HepG2 (cell line): Measurements from ENCODE around the gene CDK14. TPM values are rescaled to one million over a fixed set of nuclear protein-coding genes. Genes with fewer than 3 reads are reported as not detected.

Experiments
- ATAC-seq: fragments of 200-7000 bp; cut with Tn5 transposase; 3 replicates; pipeline ENCODE4 v1.9.1; 2020; ENCODE audit warnings: mild to moderate bottlenecking, moderate library complexity
- BruUV-seq: library from RNA; stranded (reverse); fragments of 400-500 nt; replicated peaks from 2 replicates; lab custom pipeline; 2021; lab: Mats Ljungman, UMichigan
- CTCF ChIA-PET: fragments of 300-600 bp; formaldehyde crosslinking; extraction: SDS; loops from one replicate; lab custom pipeline; 2021; ENCODE audit warnings: low total read pairs, inconsistent platforms, low intra/inter-chr PET ratio; lab: Yijun Ruan, JAX
- POLR2A ChIA-PET: fragments of 350-600 bp; sonication (Branson Sonifier 250); formaldehyde crosslinking; loops from one replicate; lab custom pipeline; 2020; ENCODE audit warnings: antibody characterized with exemption, inconsistent platforms; lab: Yijun Ruan, JAX
- DNase-seq: peaks from one replicate; pipeline ENCODE4 v3.0.0-alpha.2; 2015; ENCODE audit warnings: low spot score
- FAIRE-seq: peaks from 3 replicates; lab custom pipeline; 2011; peaks lifted over from hg19 to GRCh38; lab: Jason Lieb, UNC
- H2AFZ ChIP-seq: one replicate; pipeline ENCODE4 v1.6.1; 2011; ENCODE audit warnings: low read length, inconsistent platforms
- H3K27ac ChIP-seq: fragments of 300-600 bp; 3 replicates; pipeline ENCODE4 v1.8.0; 2011; ENCODE audit warnings: mixed run types, mild to moderate bottlenecking, mixed read lengths, low read length, inconsistent platforms; ENCODE audit not compliant: insufficient read depth; ENCODE audit errors: extremely low read length
- H3K27me3 ChIP-seq, 2 experiments: fragments of 200-600 bp in 1 of 2; 2 replicates in 1 of 2; 3 replicates in 1 of 2; pipeline versions ENCODE4 v1.6.0 to v1.8.0; 2011; ENCODE audit warnings: low read length in 2 of 2, mild to moderate bottlenecking in 2 of 2, moderate library complexity in 2 of 2, inconsistent platforms in 1 of 2; ENCODE audit not compliant: insufficient read depth in 2 of 2, control insufficient read depth in 1 of 2
- H3K36me3 ChIP-seq, 2 experiments: fragments of 200-600 bp in 1 of 2; replicated peaks in 1 of 2; 2 replicates in 1 of 2; 3 replicates in 1 of 2; pipeline versions ENCODE4 v1.5.1 to v1.8.0; 2011; ENCODE audit warnings: low read length in 2 of 2, inconsistent platforms in 1 of 2; ENCODE audit not compliant: insufficient read depth in 2 of 2, control insufficient read depth in 1 of 2
- H3K4me1 ChIP-seq: 2 replicates; pipeline ENCODE4 v1.5.1; 2012; ENCODE audit warnings: low read length, inconsistent platforms; ENCODE audit not compliant: insufficient read depth
- H3K4me2 ChIP-seq: 2 replicates; pipeline ENCODE4 v1.6.0; 2011; ENCODE audit warnings: low read depth, low read length, inconsistent platforms
- H3K4me3 ChIP-seq, 3 experiments: fragments of 200-600 bp in 1 of 3; sonication (generic), shearing (Covaris generic) in 1 of 3; replicated peaks in 1 of 3; 2 replicates each; pipeline ENCODE4 v1.5.1; 2011 to 2016; ENCODE audit warnings: low read length in 3 of 3, inconsistent platforms in 2 of 3, low read depth in 2 of 3, mild to moderate bottlenecking in 2 of 3, control low read depth in 1 of 3, mixed read lengths in 1 of 3; ENCODE audit not compliant: insufficient read depth in 1 of 3
- H3K79me2 ChIP-seq: one replicate; pipeline ENCODE4 v1.6.1; 2011; ENCODE audit warnings: low read length, inconsistent platforms; ENCODE audit not compliant: insufficient read depth
- H3K9ac ChIP-seq: 2 replicates; pipeline ENCODE4 v1.6.0; 2011; ENCODE audit warnings: mild to moderate bottlenecking, low read depth, low read length, inconsistent platforms; ENCODE audit not compliant: insufficient read depth
- H3K9me3 ChIP-seq: 2 replicates; pipeline ENCODE4 v1.5.1; 2012; ENCODE audit warnings: mild to moderate bottlenecking, low read length
- H4K20me1 ChIP-seq: 2 replicates; pipeline ENCODE4 v1.6.0; 2011; ENCODE audit warnings: inconsistent platforms, mild to moderate bottlenecking, low read length, moderate library complexity; ENCODE audit not compliant: insufficient read depth
- ATAD3A ChIP-seq: sonication (generic); formaldehyde crosslinking; IDR thresholded peaks from 2 replicates; pipeline ENCODE4 v1.4.0; 2020; ENCODE audit warnings: missing genetic modification reagents
- ATF7 ChIP-seq, 2 experiments: fragments of 450-650 bp in 1 of 2; sonication (generic) in 1 of 2; formaldehyde crosslinking in 1 of 2; IDR thresholded peaks; 2 replicates each; pipeline versions ENCODE4 v1.4.0 to v1.6.1; 2016 to 2020; ENCODE audit warnings: antibody characterized with exemption in 1 of 2, mild to moderate bottlenecking in 1 of 2, missing genetic modification reagents in 1 of 2
- HDAC2 ChIP-seq: sonication (generic); formaldehyde crosslinking; IDR thresholded peaks from 2 replicates; pipeline ENCODE4 v1.4.0; 2020; ENCODE audit warnings: missing genetic modification reagents
- HIVEP1 ChIP-seq: sonication (generic); formaldehyde crosslinking; IDR thresholded peaks from 2 replicates; pipeline ENCODE4 v1.4.0; 2020; ENCODE audit warnings: mild to moderate bottlenecking, missing genetic modification reagents
- KMT2A ChIP-seq: sonication (generic); formaldehyde crosslinking; IDR thresholded peaks from 2 replicates; pipeline ENCODE4 v1.4.0; 2020; ENCODE audit warnings: missing genetic modification reagents
- NFIC ChIP-seq: IDR thresholded peaks from 2 replicates; pipeline ENCODE4 v1.6.1; 2012; ENCODE audit warnings: mild to moderate bottlenecking, low read length, inconsistent platforms
- NFKBIZ ChIP-seq: IDR thresholded peaks from 2 replicates; pipeline ENCODE4 v1.6.1; 2018; ENCODE audit warnings: missing genetic modification reagents, missing compliant biosample characterization
- RBM39 ChIP-seq: fragments of 200-400 bp; formaldehyde crosslinking; IDR thresholded peaks from one replicate; pipeline ENCODE4 v1.6.1; 2018; ENCODE audit warnings: antibody characterized with exemption, mild to moderate bottlenecking, low read depth, low read length; ENCODE audit not compliant: poor library complexity, severe bottlenecking
- TARDBP ChIP-seq: sonication (generic); formaldehyde crosslinking; IDR thresholded peaks from 2 replicates; pipeline ENCODE4 v1.8.0; 2022; ENCODE audit warnings: mild to moderate bottlenecking, missing genetic modification reagents
- THRA ChIP-seq: sonication (generic); formaldehyde crosslinking; IDR thresholded peaks from 2 replicates; pipeline ENCODE4 v1.4.0; 2020; ENCODE audit warnings: missing genetic modification reagents, borderline replicate concordance
- ZBTB25 ChIP-seq: IDR thresholded peaks from 2 replicates; pipeline ENCODE4 v1.6.1; 2018; ENCODE audit warnings: missing genetic modification reagents
- ZNF10 ChIP-seq: sonication (generic); formaldehyde crosslinking; IDR thresholded peaks from 2 replicates; pipeline ENCODE4 v1.4.0; 2020; ENCODE audit warnings: mild to moderate bottlenecking, low read depth, missing genetic modification reagents, borderline replicate concordance
- ZNF180 ChIP-seq: sonication (generic); formaldehyde crosslinking; IDR thresholded peaks from 2 replicates; pipeline ENCODE4 v1.4.0; 2020; ENCODE audit warnings: low read depth, missing genetic modification reagents, borderline replicate concordance
- ZNF350 ChIP-seq: sonication (generic); formaldehyde crosslinking; IDR thresholded peaks from 2 replicates; pipeline ENCODE4 v1.4.0; 2020; ENCODE audit warnings: mild to moderate bottlenecking, low read depth, missing genetic modification reagents, borderline replicate concordance
- ZNF549 ChIP-seq: sonication (generic); formaldehyde crosslinking; IDR thresholded peaks from 2 replicates; pipeline ENCODE4 v1.5.0; 2020; ENCODE audit warnings: missing genetic modification reagents
- ZNF749 ChIP-seq: sonication (generic); formaldehyde crosslinking; IDR thresholded peaks from 2 replicates; pipeline ENCODE4 v1.8.0; 2022; ENCODE audit warnings: mild to moderate bottlenecking, missing genetic modification reagents, moderate library complexity, borderline replicate concordance
- ZNF768 ChIP-seq: sonication (generic); formaldehyde crosslinking; IDR thresholded peaks from 2 replicates; pipeline ENCODE4 v1.4.0; 2020; ENCODE audit warnings: missing genetic modification reagents
- WGBS: methylation state at CpG from one replicate; pipeline ENCODE4 v1.1.6; 2017; ENCODE audit warnings: low lambda C conversion rate; 5-methylcytosine and 5-hydroxymethylcytosine counted together
- in situ Hi-C: cut with HindIII; loops from 2 replicates; pipeline ENCODE4 v1.10.0; 2017; ENCODE audit warnings: low pct_unique_long_range_greater_than_20kb; ENCODE audit not compliant: extremely low pct_ligation_motif_present
- intact Hi-C: fragments of 100-400 bp; cut with micrococcal nuclease; formaldehyde crosslinking; loops from one replicate; pipeline ENCODE4 v1.10.0; 2022; ENCODE audit not compliant: unreplicated experiment
- polyA plus RNA-seq, 8 experiments: library from polyadenylated mRNA; depleted of rRNA in 3 of 8; stranded (reverse) in 7 of 8; unstranded in 1 of 8; fragments of >200 nt; fragmentation: Illumina TruSeq in 4 of 8; extraction: Trizol in 4 of 8; gene quantifications; 2 replicates each; pipeline versions ENCODE4 v1.2.1 to v1.2.3, GENCODE V29; 2011 to 2016; ENCODE audit warnings: low read depth in 4 of 8, missing spikeins in 1 of 8, mixed read lengths in 1 of 8; ENCODE audit not compliant: insufficient read depth in 1 of 8
- total RNA-seq, 5 experiments: library from RNA; depleted of rRNA; stranded (reverse); fragments of >200 nt; fragmentation: Illumina TruSeq; extraction: Trizol; gene quantifications; 2 replicates each; pipeline ENCODE4 v1.2.3, GENCODE V29; 2016; ENCODE audit warnings: low read depth in 1 of 5
- TF ChIP-seq, protein P1 (sequence below): sonication (generic); formaldehyde crosslinking; IDR thresholded peaks from 2 replicates; pipeline ENCODE4 v1.8.1; 2023; ENCODE audit warnings: mild to moderate bottlenecking, inconsistent platforms, moderate library complexity, missing genetic modification reagents, borderline replicate concordance
- TF ChIP-seq, protein P2 (sequence below): sonication (generic); formaldehyde crosslinking; IDR thresholded peaks from 2 replicates; pipeline ENCODE4 v1.4.0; 2020; ENCODE audit warnings: missing genetic modification reagents, low read depth, mild to moderate bottlenecking, borderline replicate concordance
- TF ChIP-seq, protein P3 (sequence below): sonication (generic); formaldehyde crosslinking; IDR thresholded peaks from 2 replicates; pipeline ENCODE4 v1.5.1; 2020; ENCODE audit warnings: mild to moderate bottlenecking, missing genetic modification reagents, borderline replicate concordance

CDK14 gene
- total and polyA plus RNA-seq, 2 of the 13 experiments (the other 11 are each of a cell fraction or from before 2014, with no cell fraction given) = 0.26 to 0.71 TPM

DNA sequence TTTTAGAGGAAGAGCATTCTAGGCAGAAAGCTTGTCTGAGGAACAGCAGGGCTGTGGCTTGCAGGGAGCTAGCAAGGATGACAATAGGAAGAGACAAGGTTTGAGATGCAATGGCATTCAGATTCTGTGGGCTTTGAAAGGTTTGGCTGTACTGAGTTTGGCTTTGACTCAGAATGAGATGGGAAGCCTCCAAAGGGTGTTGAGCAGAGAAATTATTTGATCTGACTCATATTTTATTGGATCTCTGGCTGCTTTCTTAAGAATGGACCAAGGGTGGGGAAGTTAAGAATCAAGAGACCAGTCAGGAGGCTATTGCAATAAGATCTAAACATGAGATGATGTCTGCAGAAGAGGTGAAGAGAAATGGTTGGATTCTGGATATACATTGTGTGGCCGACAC is 273.2 kb downstream of the CDK14 start:
- no peaks in the 10 kb centered on the region for H3K9me3 ChIP-seq
- H3K4me2 ChIP-seq = no peak overlapping the region
- WGBS = 41% methylated on average over 1 of the region's 1 CpG
- no peak overlapping the region for H2AFZ ChIP-seq
- H3K4me3 ChIP-seq = no peak overlapping the region
- H3K27ac ChIP-seq = no peak overlapping the region
- FAIRE-seq (no peak), ATAC-seq (no peak), DNase-seq (no peak)
- ChIA-PET CTCF (no interaction called here), POLR2A (no interaction called here)
- no peaks in the 10 kb centered on the region for H3K27me3 ChIP-seq
- BruUV-seq = no TSS peak
- H3K4me1 ChIP-seq = no peaks in the 10 kb centered on the region
- no peak overlapping the region for H3K9ac ChIP-seq
- TF ChIP-seq ZNF768 (CRISPR knock-in tag) = no peak
- no peak for TF ChIP-seq ZBTB25 (CRISPR knock-in tag)
- no peak for TF ChIP-seq ZNF180 (CRISPR knock-in tag)
- TF ChIP-seq RBM39 = no peak
- TF ChIP-seq, protein P1, sequence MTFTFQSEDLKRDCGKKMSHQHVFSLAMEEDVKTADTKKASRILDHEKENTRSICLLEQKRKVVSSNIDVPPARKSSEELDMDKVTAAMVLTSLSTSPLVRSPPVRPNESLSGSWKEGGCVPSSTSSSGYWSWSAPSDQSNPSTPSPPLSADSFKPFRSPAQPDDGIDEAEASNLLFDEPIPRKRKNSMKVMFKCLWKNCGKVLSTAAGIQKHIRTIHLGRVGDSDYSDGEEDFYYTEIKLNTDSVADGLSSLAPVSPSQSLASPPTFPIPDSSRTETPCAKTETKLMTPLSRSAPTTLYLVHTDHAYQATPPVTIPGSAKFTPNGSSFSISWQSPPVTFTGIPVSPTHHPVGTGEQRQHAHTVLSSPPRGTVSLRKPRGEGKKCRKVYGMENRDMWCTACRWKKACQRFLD (CRISPR knock-in tag) = no peak
- no peak for TF ChIP-seq ATAD3A (CRISPR knock-in tag)
- no peak for TF ChIP-seq ZNF749 (CRISPR knock-in tag)
- no peak for TF ChIP-seq ZNF10 (CRISPR knock-in tag)
- TF ChIP-seq HDAC2 (CRISPR knock-in tag) = no peak
- TF ChIP-seq THRA (CRISPR knock-in tag) = no peak
- TF ChIP-seq ZNF350 (CRISPR knock-in tag) = no peak
- no peak for TF ChIP-seq KMT2A (CRISPR knock-in tag)
- no peak for TF ChIP-seq NFKBIZ (CRISPR knock-in tag)
- no peak for TF ChIP-seq NFIC
- no peak for TF ChIP-seq TARDBP (CRISPR knock-in tag)
- TF ChIP-seq, protein P2, sequence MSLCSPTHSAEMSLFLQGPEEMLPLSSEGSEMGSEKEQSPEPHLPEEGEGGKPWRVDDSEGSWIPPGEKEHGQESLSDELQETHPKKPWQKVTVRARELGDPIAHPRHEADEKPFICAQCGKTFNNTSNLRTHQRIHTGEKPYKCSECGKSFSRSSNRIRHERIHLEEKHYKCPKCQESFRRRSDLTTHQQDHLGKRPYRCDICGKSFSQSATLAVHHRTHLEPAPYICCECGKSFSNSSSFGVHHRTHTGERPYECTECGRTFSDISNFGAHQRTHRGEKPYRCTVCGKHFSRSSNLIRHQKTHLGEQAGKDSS (CRISPR knock-in tag) = no peak
- no peak for TF ChIP-seq ATF7 (IDR thresholded peaks at IDR 0.05)
- no peak for TF ChIP-seq ATF7 (CRISPR knock-in tag; IDR thresholded peaks at IDR 0.05)
- TF ChIP-seq HIVEP1 (CRISPR knock-in tag) = no peak
- TF ChIP-seq ZNF549 (CRISPR knock-in tag) = no peak
- TF ChIP-seq, protein P3, sequence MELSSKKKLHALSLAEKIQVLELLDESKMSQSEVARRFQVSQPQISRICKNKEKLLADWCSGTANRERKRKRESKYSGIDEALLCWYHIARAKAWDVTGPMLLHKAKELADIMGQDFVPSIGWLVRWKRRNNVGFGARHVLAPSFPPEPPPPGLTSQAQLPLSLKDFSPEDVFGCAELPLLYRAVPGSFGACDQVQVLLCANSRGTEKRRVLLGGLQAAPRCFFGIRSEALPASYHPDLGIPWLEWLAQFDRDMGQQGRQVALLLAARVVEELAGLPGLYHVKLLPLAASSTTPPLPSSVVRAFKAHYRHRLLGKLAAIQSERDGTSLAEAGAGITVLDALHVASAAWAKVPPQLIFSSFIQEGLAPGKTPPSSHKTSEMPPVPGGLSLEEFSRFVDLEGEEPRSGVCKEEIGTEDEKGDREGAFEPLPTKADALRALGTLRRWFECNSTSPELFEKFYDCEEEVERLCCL = no peak
- H3K79me2 ChIP-seq = no peaks in the 10 kb centered on the region
- H4K20me1 ChIP-seq = no peaks in the 10 kb centered on the region
- intact Hi-C loops = no loop called here
- no peaks in the 10 kb centered on the region for H3K36me3 ChIP-seq
- in situ Hi-C loops = no loop called here
